B cell (primary cell): Measurements from ENCODE around the gene TRMT10B. TPM values are rescaled to one million over a fixed set of nuclear protein-coding genes. Genes with fewer than 3 reads are reported as not detected.
"Not testable (repeated sequence)": the region's sequence is repeated elsewhere in the genome, so short reads cannot be mapped to it uniquely, and the experiment has no call there.

ENCODE experiments used
- ATAC-seq: fragments of 200-7000 bp; cut with Tn5 transposase; one replicate; pipeline ENCODE4 v1.10.0; 2021; ENCODE audit warnings: low read depth, mild to moderate bottlenecking, moderate number of reproducible peaks, moderate library complexity
- CTCF ChIA-PET: fragments of 350-600 bp; sonication (Branson Sonifier 250); formaldehyde crosslinking; loops from one replicate; lab custom pipeline; 2021; ENCODE audit warnings: antibody characterized with exemption, inconsistent platforms; lab: Charles Lee
- POLR2A ChIA-PET: fragments of 350-600 bp; sonication (Branson Sonifier 250); formaldehyde crosslinking; loops from one replicate; lab custom pipeline; 2021; ENCODE audit warnings: antibody characterized with exemption; lab: Charles Lee
- DNase-seq: peaks from one replicate; pipeline ENCODE4 v3.0.0; 2013
- H2AFZ ChIP-seq: 2 replicates; pipeline ENCODE4 v1.6.1; 2012; ENCODE audit warnings: mild to moderate bottlenecking, low read depth, low read length; ENCODE audit not compliant: insufficient read depth, poor library complexity, severe bottlenecking
- H3K27ac ChIP-seq, 2 donors: 1 replicate in 1 of 2; 2 replicates in 1 of 2; pipeline ENCODE4 v1.5.1; 2012 to 2013; ENCODE audit warnings: low read length in 2 of 2, mild to moderate bottlenecking in 2 of 2, moderate library complexity in 1 of 2
- H3K27me3 ChIP-seq, 4 experiments: fragments of 200-600 bp in 1 of 4; sonication (generic) in 1 of 4; replicated peaks in 1 of 4; 1 replicate in 2 of 4; 2 replicates in 2 of 4; pipeline versions ENCODE4 v1.6.1 to v1.7.0; 2013 to 2016; ENCODE audit warnings: low read length in 3 of 4, mild to moderate bottlenecking in 2 of 4, mixed read lengths in 1 of 4, moderate library complexity in 1 of 4; ENCODE audit not compliant: insufficient read depth in 4 of 4, control insufficient read depth in 3 of 4; ENCODE audit errors: control extremely low read depth in 1 of 4
- H3K36me3 ChIP-seq, 2 experiments: replicated peaks in 1 of 2; 1 replicate in 1 of 2; 2 replicates in 1 of 2; pipeline versions ENCODE4 v1.6.1 to v1.7.1; 2013; ENCODE audit warnings: low read length in 1 of 2; ENCODE audit not compliant: insufficient read depth in 2 of 2, control insufficient read depth in 1 of 2; ENCODE audit errors: control extremely low read depth in 1 of 2, extremely low read depth in 1 of 2
- H3K4me1 ChIP-seq, 2 donors: fragments of 200-600 bp in 1 of 2; sonication (generic) in 1 of 2; 1 replicate in 1 of 2; 2 replicates in 1 of 2; pipeline versions ENCODE4 v1.5.1 to v1.6.1; 2013 to 2017; ENCODE audit warnings: low read length in 2 of 2; ENCODE audit not compliant: control insufficient read depth in 2 of 2, insufficient read depth in 2 of 2
- H3K4me2 ChIP-seq: replicated peaks from 2 replicates; pipeline ENCODE3; 2012; ENCODE audit warnings: mild to moderate bottlenecking, low read depth, low read length; ENCODE audit not compliant: poor library complexity, severe bottlenecking
- H3K4me3 ChIP-seq, 5 experiments: fragments of 200-600 bp in 1 of 5; sonication (generic) in 1 of 5; 1 replicate in 3 of 5; 2 replicates in 2 of 5; pipeline versions ENCODE4 v1.5.1 to v1.7.0; 2011 to 2016; ENCODE audit warnings: low read length in 4 of 5, mild to moderate bottlenecking in 4 of 5, low read depth in 2 of 5, control low read depth in 1 of 5, moderate library complexity in 1 of 5; ENCODE audit not compliant: insufficient read depth in 1 of 5; ENCODE audit errors: control extremely low read depth in 1 of 5, extremely low read depth in 1 of 5
- H3K79me2 ChIP-seq: fragments of 200-600 bp; sonication (generic); one replicate; pipeline ENCODE4 v1.6.0; 2016; ENCODE audit warnings: low read length; ENCODE audit not compliant: control insufficient read depth, insufficient read depth
- H3K9ac ChIP-seq: fragments of 200-600 bp; sonication (generic); 2 replicates; pipeline ENCODE4 v1.6.1; 2017; ENCODE audit warnings: mild to moderate bottlenecking, low read length, moderate library complexity
- H3K9me3 ChIP-seq, 3 donors: one replicate each; pipeline versions ENCODE4 v1.6.1 to v1.7.1; 2013; ENCODE audit warnings: low read length in 2 of 3; ENCODE audit not compliant: control insufficient read depth in 2 of 3, insufficient read depth in 1 of 3; ENCODE audit errors: control extremely low read depth in 1 of 3
- H4K20me1 ChIP-seq: 2 replicates; pipeline ENCODE4 v1.6.0; 2012; ENCODE audit warnings: mild to moderate bottlenecking, low read length; ENCODE audit not compliant: insufficient read depth, control insufficient read depth, poor library complexity, severe bottlenecking
- H3K27ac Mint-ChIP-seq: one replicate; pipeline ENCODE4 v1.8.0; 2021; ENCODE audit warnings: mixed read lengths
- H3K27me3 Mint-ChIP-seq: one replicate; pipeline ENCODE4 v1.8.0; 2021; ENCODE audit warnings: mixed read lengths
- H3K4me1 Mint-ChIP-seq: one replicate; pipeline ENCODE4 v1.8.0; 2021; ENCODE audit warnings: mixed read lengths
- H3K4me3 Mint-ChIP-seq: one replicate; pipeline ENCODE4 v1.8.0; 2021; ENCODE audit warnings: mixed read lengths
- H3K9me3 Mint-ChIP-seq: one replicate; pipeline ENCODE4 v1.8.0; 2022; ENCODE audit warnings: mixed read lengths; ENCODE audit not compliant: insufficient read depth
- CTCF ChIP-seq: fragments of 200-600 bp; IDR thresholded peaks from one replicate; pipeline ENCODE4 v1.8.0; 2022; ENCODE audit warnings: antibody characterized with exemption, mild to moderate bottlenecking
- EZH2 ChIP-seq: IDR thresholded peaks from 2 replicates; pipeline ENCODE4 v1.6.1; 2012; ENCODE audit warnings: borderline replicate concordance, low read depth, mild to moderate bottlenecking, moderate library complexity, low read length; ENCODE audit not compliant: insufficient read depth, poor library complexity, severe bottlenecking
- WGBS: methylation state at CpG from one replicate; pipeline ENCODE4 v1.1.5; 2013; ENCODE audit warnings: missing lambda C conversion rate; ENCODE audit not compliant: insufficient coverage; 5-methylcytosine and 5-hydroxymethylcytosine counted together
- intact Hi-C: fragments of 100-400 bp; cut with micrococcal nuclease; formaldehyde crosslinking; loops from one replicate; pipeline ENCODE4 v1.10.0; 2022
- polyA plus RNA-seq: library from polyadenylated mRNA; depleted of rRNA; stranded (reverse); fragments of >200 nt; gene quantifications from 2 replicates; pipeline ENCODE4 v1.2.3, GENCODE V29; 2012
- total RNA-seq, 2 donors: library from RNA; stranded (reverse); fragments of 120-200 nt in 1 of 2; gene quantifications; 1 replicate in 1 of 2; 2 replicates in 1 of 2; pipeline versions ENCODE4 v1.2.3 to v1.2.4, GENCODE V29; 2013 to 2022

Gene TRMT10B
- total and polyA plus RNA-seq, 2 donors (not counting 1 experiment from before 2014, with no cell fraction given), result 18.1 to 27.8 TPM

- no CpG with 5 or more reads among the region's 2 CpGs for WGBS
- no peak for ATAC-seq
- TF ChIP-seq EZH2 (no peak), CTCF (no peak)
- no peak overlapping the region for H3K4me3 Mint-ChIP-seq
- Histone ChIP-seq H3K27me3 (no peaks in the 10 kb centered on the region), H3K4me1 (no peaks in the 10 kb centered on the region), H3K4me2 (no peak overlapping the region), H3K79me2 (no peaks in the 10 kb centered on the region), H2AFZ (no peak overlapping the region), H3K36me3 (peaks cover 0 to 12% of the 10 kb centered on the region in 2 experiments), H3K27ac (no peak overlapping the region), H3K9me3 (no peaks in the 10 kb centered on the region), H3K9ac (no peak overlapping the region), H4K20me1 (no peaks in the 10 kb centered on the region), H3K4me3 (no peak overlapping the region)
- no peaks in the 10 kb centered on the region for H3K4me1 Mint-ChIP-seq
- POLR2A ChIA-PET, result no interaction called here
- no peaks in the 10 kb centered on the region for H3K9me3 Mint-ChIP-seq
- DNase-seq, result no peak
- CTCF ChIA-PET, result no interaction called here
- no peaks in the 10 kb centered on the region for H3K27me3 Mint-ChIP-seq
- H3K27ac Mint-ChIP-seq, result no peak overlapping the region
- intact Hi-C loops, result no loop called here
These were observed 65.2 kb downstream of the TRMT10B start for GRCh38 chr9:37818849-37819248.

GRCh38 chr9:37820142-37820541 is 66.5 kb downstream of the TRMT10B start:
- Histone ChIP-seq H2AFZ (no peak overlapping the region), H3K36me3 (peaks cover 0 to 18% of the 10 kb centered on the region in 2 experiments), H3K27me3 (no peaks in the 10 kb centered on the region), H3K79me2 (no peaks in the 10 kb centered on the region), H3K4me3 (no peak overlapping the region), H3K4me1 (no peaks in the 10 kb centered on the region), H3K27ac (no peak overlapping the region), H3K9ac (no peak overlapping the region), H4K20me1 (no peaks in the 10 kb centered on the region), H3K4me2 (no peak overlapping the region), H3K9me3 (no peaks in the 10 kb centered on the region)
- Mint-ChIP-seq H3K4me3 (no peak overlapping the region), H3K27ac (no peak overlapping the region), H3K27me3 (no peaks in the 10 kb centered on the region), H3K9me3 (peaks cover 4% of the 10 kb centered on the region), H3K4me1 (no peaks in the 10 kb centered on the region)
- intact Hi-C loops, result no loop called here
- ATAC-seq (no peak), DNase-seq (no peak)
- WGBS, result 84% methylated on average over 2 of the region's 5 CpGs
- TF ChIP-seq CTCF (no peak), EZH2 (no peak)
- CTCF ChIA-PET, result no interaction called here
- POLR2A ChIA-PET, result no interaction called here

GRCh38 chr9:37825174-37825573 is 71.6 kb downstream of the TRMT10B start:
- DNase-seq, POLR2A ChIA-PET, H3K9me3 ChIP-seq, H3K27me3 Mint-ChIP-seq, H3K9me3 Mint-ChIP-seq, H3K4me1 ChIP-seq, H3K27ac Mint-ChIP-seq, H3K27me3 ChIP-seq, H3K9ac ChIP-seq, H3K4me3 ChIP-seq, H3K27ac ChIP-seq, H2AFZ ChIP-seq, CTCF ChIA-PET, H3K4me1 Mint-ChIP-seq, H4K20me1 ChIP-seq, H3K79me2 ChIP-seq, H3K4me3 Mint-ChIP-seq, H3K4me2 ChIP-seq, intact Hi-C loops, ATAC-seq: not testable (repeated sequence)
- H3K36me3 ChIP-seq, result peaks cover 7 to 41% of the 10 kb centered on the region in 2 experiments
- 100% methylated on average over 1 of the region's 2 CpGs for WGBS
